C4-2B (cell line): ENCODE measurements around the gene STK35.

Source experiments
- H3K27ac ChIP-seq: fragments of 450-650 bp; 2 replicates; pipeline ENCODE4 v1.5.1; 2017
- ZFX ChIP-seq: fragments of 450-650 bp; IDR thresholded peaks from 2 replicates; pipeline ENCODE4 v1.6.1; 2017
- TF ChIP-seq, protein P1 (sequence below): fragments of 450-650 bp; conservative IDR thresholded peaks from 2 replicates; pipeline ENCODE4 v1.5.1; 2017; ENCODE audit warnings: mild to moderate bottlenecking

STK35 gene

DNA sequence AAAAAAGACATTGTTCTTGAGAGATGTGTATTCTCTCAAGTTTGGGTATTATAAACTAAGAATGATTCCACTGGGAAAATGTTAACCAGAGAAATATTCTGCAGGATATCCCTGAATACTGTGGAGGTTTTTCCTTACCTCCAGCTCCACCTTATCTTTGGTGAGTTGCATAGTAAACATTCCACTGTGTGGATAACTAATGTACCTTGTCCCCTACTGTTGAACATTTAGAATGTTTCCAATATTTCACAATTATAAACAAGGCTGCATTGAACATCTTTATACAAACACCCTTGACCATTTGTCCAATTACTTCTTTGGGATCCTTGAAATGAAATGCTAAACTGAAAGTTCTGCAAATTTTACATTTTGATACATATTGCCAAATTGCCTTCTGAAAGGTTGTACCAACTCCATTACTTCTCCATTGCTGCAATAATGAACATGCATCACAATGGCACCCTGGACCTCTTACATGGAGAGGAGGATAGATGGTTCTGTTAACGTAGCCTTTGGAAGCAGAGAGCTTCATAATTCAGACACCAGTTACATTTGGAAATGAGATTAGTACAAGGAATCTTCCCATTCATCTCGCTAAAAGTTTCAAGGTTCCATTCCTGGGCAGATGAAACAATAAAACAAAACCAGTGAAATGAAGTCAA is 35.0 kb upstream of the STK35 start:
- no peak for TF ChIP-seq ZFX
- TF ChIP-seq, protein P1, sequence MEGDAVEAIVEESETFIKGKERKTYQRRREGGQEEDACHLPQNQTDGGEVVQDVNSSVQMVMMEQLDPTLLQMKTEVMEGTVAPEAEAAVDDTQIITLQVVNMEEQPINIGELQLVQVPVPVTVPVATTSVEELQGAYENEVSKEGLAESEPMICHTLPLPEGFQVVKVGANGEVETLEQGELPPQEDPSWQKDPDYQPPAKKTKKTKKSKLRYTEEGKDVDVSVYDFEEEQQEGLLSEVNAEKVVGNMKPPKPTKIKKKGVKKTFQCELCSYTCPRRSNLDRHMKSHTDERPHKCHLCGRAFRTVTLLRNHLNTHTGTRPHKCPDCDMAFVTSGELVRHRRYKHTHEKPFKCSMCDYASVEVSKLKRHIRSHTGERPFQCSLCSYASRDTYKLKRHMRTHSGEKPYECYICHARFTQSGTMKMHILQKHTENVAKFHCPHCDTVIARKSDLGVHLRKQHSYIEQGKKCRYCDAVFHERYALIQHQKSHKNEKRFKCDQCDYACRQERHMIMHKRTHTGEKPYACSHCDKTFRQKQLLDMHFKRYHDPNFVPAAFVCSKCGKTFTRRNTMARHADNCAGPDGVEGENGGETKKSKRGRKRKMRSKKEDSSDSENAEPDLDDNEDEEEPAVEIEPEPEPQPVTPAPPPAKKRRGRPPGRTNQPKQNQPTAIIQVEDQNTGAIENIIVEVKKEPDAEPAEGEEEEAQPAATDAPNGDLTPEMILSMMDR = no peak
- H3K27ac ChIP-seq = no peak overlapping the region

DNA sequence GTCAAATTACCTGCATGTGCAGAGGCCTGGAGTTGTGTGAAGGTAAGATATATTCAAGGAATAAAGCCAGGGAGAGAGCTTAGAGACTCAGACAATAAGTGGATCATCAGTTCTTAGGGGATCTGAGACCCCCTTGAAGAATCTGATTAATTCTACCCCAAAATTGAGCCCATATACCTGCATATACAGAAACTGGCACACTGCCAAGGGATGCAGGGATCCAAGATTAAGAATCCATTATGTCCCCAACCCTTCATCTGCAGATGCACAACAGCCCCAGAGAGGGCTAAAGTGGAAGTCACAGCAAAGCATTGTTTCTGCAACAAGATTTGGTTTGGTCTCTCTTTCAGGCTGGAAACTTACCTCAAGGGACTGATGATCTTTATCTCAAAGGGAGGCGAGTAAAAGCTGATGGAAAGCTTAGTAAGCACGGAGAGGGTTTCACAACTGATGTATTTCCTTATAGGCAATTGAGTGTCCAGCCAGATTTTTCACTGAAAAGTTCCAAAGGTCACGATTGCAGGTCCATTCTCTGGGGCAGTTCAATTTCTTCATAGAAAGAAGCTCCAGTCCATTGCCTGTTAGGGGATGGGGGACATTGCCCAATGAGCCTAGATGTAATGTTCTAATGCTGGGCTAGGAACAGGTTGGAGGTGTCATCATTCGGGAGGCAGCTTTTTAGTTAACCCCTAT is 20.9 kb upstream of the STK35 start:
- no peak for TF ChIP-seq ZFX
- TF ChIP-seq, protein P1 = no peak
- H3K27ac ChIP-seq = no peak overlapping the region

GRCh38 chr20:2084703-2085102 is 16.9 kb upstream of the STK35 start:
- no peak overlapping the region for H3K27ac ChIP-seq
- TF ChIP-seq ZFX = no peak
- TF ChIP-seq, protein P1 = no peak

- TF ChIP-seq ZFX = no peak
- TF ChIP-seq, protein P1 = no peak; the same call in 1 of the 2 replicates
- no peak overlapping the region for H3K27ac ChIP-seq
These were observed 15.2 kb upstream of the STK35 start for GRCh38 chr20:2086177-2086979.

DNA sequence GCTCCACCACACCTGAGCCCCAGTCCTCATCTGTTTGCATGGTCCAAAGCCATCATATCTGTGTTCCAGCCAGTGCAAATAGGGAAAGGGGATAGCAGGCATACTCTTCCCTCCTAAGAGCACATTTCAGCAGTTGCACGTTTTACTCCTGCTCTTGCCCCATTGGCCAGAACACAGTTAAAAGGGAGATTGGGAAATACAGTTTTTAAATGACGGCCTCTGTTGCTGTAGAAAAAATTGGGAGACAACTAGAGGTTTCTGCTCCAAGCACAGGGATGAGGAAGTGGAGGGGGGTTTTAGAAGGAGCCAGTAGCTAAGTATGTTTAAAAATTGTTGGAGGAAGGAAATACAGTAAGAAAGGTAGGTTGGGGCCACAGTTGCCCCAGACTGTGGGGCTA is 14.6 kb upstream of the STK35 start:
- H3K27ac ChIP-seq = no peak overlapping the region
- TF ChIP-seq, protein P1 = no peak
- no peak for TF ChIP-seq ZFX

DNA sequence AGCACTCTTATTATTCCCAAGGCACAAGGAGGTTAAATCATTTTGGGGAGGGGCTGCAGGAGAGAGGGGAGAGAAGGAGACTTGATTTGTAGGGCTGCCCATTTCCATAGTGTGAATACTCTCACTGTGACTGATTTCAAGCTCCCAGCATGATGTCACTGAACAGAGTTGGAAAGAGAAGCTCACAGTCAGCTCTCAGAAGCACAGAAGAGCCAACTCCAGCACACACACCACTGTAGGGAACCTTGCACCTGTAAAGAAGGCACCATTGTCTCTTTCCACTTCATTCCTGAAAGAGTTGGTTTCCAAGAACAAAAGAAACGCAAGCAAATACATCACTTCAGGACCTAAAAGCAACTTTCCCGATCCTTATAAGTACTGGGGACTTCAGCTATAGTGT is 12.7 kb upstream of the STK35 start:
- TF ChIP-seq, protein P1 = no peak
- no peak for TF ChIP-seq ZFX
- H3K27ac ChIP-seq = no peak overlapping the region

DNA sequence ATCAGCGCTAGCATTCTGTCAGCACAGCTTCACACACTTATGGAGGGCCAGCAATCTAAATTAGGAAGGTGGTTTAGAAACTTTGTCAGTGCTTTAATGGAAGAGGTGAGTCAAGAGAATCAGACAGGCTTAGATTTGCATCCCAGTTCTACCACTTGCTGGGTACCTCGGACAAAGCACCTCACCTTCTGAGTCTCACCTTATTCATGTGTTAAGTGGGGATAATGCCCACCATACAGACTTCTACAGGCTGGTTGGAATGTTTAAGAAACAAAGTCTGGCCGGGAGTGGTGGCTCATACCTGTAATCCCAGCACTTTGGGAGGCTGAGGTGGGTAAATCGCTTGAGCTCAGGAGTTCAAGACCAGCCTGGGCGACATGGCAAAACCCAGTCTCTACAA is 12.2 kb upstream of the STK35 start:
- no peak overlapping the region for H3K27ac ChIP-seq
- TF ChIP-seq, protein P1 = no peak
- TF ChIP-seq ZFX = no peak
